Subcutaneous abdominal adipose tissue (tissue), 5 donors: Measurements from ENCODE around the gene METTL1.

Experiments used
- H3K27ac ChIP-seq: one replicate; pipeline ENCODE4 v1.7.0; 2013; ENCODE audit warnings: low read depth, mild to moderate bottlenecking, inconsistent platforms, low read length, moderate library complexity
- H3K27me3 ChIP-seq, 5 donors: one replicate each; pipeline ENCODE4 v1.7.0; 2013; ENCODE audit warnings: low read length in 5 of 5, inconsistent platforms in 1 of 5; ENCODE audit not compliant: control insufficient read depth in 5 of 5, insufficient read depth in 4 of 5
- H3K36me3 ChIP-seq, 5 donors: one replicate each; pipeline ENCODE4 v1.7.0; 2013; ENCODE audit warnings: low read length in 5 of 5; ENCODE audit not compliant: control insufficient read depth in 5 of 5, insufficient read depth in 5 of 5
- H3K4me1 ChIP-seq, 5 donors: one replicate each; pipeline ENCODE4 v1.7.0; 2013; ENCODE audit warnings: low read length in 5 of 5, mild to moderate bottlenecking in 3 of 5, moderate library complexity in 1 of 5; ENCODE audit not compliant: control insufficient read depth in 5 of 5, insufficient read depth in 5 of 5
- H3K4me3 ChIP-seq, 5 donors: one replicate each; pipeline ENCODE4 v1.7.0; 2013; ENCODE audit warnings: low read length in 5 of 5, low read depth in 1 of 5
- H3K9ac ChIP-seq, 5 donors: one replicate each; pipeline ENCODE4 v1.7.0; 2013; ENCODE audit warnings: low read length in 5 of 5, mild to moderate bottlenecking in 4 of 5, moderate library complexity in 3 of 5
- H3K9me3 ChIP-seq, 5 donors: one replicate each; pipeline ENCODE4 v1.7.0; 2013; ENCODE audit warnings: low read length in 5 of 5; ENCODE audit not compliant: control insufficient read depth in 5 of 5
- donor health status: healthy.
- donor health status: healthy.
- donor health status: healthy.
- donor health status: healthy.
- donor health status: healthy.

Gene METTL1

DNA sequence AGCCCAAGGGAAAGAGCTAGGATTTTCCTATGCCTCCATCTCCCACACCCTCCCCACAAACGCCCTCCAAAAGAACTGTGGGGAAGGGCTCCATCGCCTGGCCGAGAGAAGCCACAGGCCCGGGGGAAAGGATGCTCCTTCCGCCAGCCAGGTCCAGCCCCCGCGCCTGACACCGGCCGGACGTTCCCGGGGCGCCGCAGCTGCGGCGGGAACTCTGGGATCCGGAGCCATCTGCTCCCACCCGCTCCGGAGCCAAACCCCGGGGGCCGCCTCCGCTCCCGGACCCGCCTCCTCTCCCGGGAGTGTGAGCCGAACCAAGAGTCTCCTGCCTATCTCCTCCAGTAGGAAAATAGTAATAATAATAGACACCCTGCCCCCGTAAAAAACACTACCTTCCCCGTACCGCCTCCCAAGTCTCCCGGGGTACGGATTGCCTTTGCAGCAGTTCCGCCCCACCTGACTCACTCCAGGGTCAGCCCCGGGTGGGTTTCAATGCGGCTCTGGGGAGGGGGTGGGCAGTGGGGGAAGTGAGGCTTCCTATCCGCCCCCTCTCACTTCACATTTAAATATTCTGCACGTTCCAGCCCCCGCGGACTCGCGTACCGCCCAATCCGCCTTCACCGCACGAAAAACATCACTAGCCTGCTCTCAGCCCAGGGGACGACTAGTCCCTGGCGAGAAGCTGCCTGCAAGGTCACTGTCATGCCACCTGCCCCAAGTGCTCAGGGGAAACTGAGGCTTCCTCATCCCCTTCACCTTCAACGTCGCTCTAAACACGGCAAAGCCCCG is 35.8 kb downstream of the METTL1 start:
- peak overlapping the region in 3 of 5 donors; percentile 5 to 29 (median 11) for H3K4me3 ChIP-seq
- no peak overlapping the region for H3K9ac ChIP-seq
- peaks cover 3 to 46% (median 27%) of the 10 kb centered on the region in 5 donors for H3K4me1 ChIP-seq
- H3K27ac ChIP-seq: no peak overlapping the region
- no peaks in the 10 kb centered on the region for H3K9me3 ChIP-seq
- peaks cover 0 to 14% (median 3%) of the 10 kb centered on the region in 5 donors for H3K36me3 ChIP-seq
- H3K27me3 ChIP-seq: peaks cover 18 to 65% (median 54%) of the 10 kb centered on the region in 5 donors

GRCh38 chr12:57735198-57735855 is 36.6 kb downstream of the METTL1 start:
- H3K36me3 ChIP-seq: peaks cover 0 to 14% (median 3%) of the 10 kb centered on the region in 5 donors
- H3K9me3 ChIP-seq: no peaks in the 10 kb centered on the region
- H3K4me1 ChIP-seq: peaks cover 1 to 39% (median 21%) of the 10 kb centered on the region in 5 donors
- peaks cover 18 to 68% (median 48%) of the 10 kb centered on the region in 5 donors for H3K27me3 ChIP-seq
- H3K27ac ChIP-seq: no peak overlapping the region
- H3K9ac ChIP-seq: no peak overlapping the region
- no peak overlapping the region for H3K4me3 ChIP-seq

- no peak overlapping the region for H3K27ac ChIP-seq
- H3K4me3 ChIP-seq: no peak overlapping the region
- peaks cover 0 to 14% (median 3%) of the 10 kb centered on the region in 5 donors for H3K36me3 ChIP-seq
- H3K27me3 ChIP-seq: peaks cover 18 to 66% (median 44%) of the 10 kb centered on the region in 5 donors
- H3K4me1 ChIP-seq: peaks cover 1 to 36% (median 21%) of the 10 kb centered on the region in 5 donors
- H3K9ac ChIP-seq: no peak overlapping the region
- no peaks in the 10 kb centered on the region for H3K9me3 ChIP-seq
Observed at GRCh38 chr12:57734591-57734990, 37.3 kb downstream of the METTL1 start.

GRCh38 chr12:57733928-57734327 is 38.0 kb downstream of the METTL1 start:
- Histone ChIP-seq H3K36me3 (peaks cover 0 to 14% (median 3%) of the 10 kb centered on the region in 5 donors), H3K27me3 (peaks cover 18 to 59% (median 38%) of the 10 kb centered on the region in 5 donors), H3K4me3 (no peak overlapping the region), H3K9ac (no peak overlapping the region), H3K4me1 (peaks cover 1 to 33% (median 21%) of the 10 kb centered on the region in 5 donors), H3K9me3 (no peaks in the 10 kb centered on the region), H3K27ac (no peak overlapping the region)

DNA sequence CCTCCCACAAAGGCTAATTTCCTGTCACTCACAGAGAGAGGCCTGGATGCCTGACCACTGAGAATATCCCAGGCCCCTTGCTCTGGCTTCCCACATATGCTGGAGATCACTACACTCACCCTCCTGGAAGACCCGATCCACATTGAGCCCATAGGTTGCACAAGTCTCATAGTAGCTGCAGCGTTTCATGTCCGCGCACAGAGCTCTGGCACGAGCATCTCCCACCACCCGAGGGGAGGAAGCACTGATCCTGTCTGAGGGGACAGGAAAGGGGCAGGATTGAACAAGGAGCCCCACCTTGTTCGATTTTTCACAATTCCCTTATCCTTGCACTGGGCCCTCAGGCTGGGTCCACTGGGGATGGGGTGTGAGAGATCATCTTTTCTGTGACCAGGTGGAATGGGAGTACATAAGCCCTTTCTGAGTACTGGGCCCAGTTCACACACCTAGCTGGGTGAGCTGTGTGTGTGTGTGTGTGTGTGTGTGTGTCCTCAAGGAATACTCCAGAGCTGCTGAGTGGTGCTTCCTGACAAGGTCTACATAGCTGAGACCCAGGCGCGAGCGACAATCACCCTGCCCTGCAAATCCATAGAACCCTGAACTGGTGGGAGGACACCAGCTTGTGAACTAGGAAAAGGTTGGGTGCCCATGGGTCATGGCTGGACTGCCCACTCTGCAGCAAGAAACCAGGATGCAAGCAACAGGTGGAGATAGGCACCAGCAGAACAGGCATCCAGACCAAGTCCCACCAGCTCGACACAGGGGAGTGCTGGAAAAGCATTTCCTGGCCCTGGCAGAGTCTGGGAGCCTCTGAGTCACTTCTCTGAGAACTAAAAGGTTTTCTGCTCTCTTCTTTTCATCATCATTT is 38.9 kb downstream of the METTL1 start:
- H3K36me3 ChIP-seq: peaks cover 0 to 14% (median 3%) of the 10 kb centered on the region in 5 donors
- no peaks in the 10 kb centered on the region for H3K9me3 ChIP-seq
- H3K27me3 ChIP-seq: peaks cover 18 to 58% (median 35%) of the 10 kb centered on the region in 5 donors
- no peak overlapping the region for H3K27ac ChIP-seq
- peak overlapping the region in 1 of 5 donors; percentile 18 for H3K9ac ChIP-seq
- no peak overlapping the region for H3K4me3 ChIP-seq
- peaks cover 1 to 31% (median 20%) of the 10 kb centered on the region in 5 donors for H3K4me1 ChIP-seq

DNA sequence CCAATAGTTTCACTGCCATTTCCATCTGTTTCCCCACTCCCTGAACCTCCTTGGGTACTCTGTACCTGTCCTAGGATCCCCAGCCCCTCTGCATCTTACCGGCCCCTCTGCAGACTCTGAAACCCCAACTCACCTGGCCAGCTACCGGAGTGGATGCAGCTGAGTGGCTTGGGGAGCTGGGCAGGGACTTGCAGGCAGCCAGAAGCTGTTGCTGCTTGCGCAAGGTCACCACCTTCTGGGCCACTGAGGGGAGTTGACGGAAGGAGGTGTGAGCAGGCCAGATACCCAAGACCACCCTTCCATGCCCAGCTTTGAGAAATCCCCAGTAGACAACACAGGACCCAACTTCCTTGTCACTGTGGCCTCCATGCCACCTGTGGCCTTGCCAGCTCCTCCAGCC is 39.6 kb downstream of the METTL1 start:
- no peaks in the 10 kb centered on the region for H3K9me3 ChIP-seq
- no peak overlapping the region for H3K4me3 ChIP-seq
- H3K9ac ChIP-seq: no peak overlapping the region
- H3K27me3 ChIP-seq: peaks cover 18 to 56% (median 34%) of the 10 kb centered on the region in 5 donors
- no peak overlapping the region for H3K27ac ChIP-seq
- H3K4me1 ChIP-seq: peaks cover 1 to 29% (median 21%) of the 10 kb centered on the region in 5 donors
- peaks cover 0 to 15% (median 3%) of the 10 kb centered on the region in 5 donors for H3K36me3 ChIP-seq

GRCh38 chr12:57731411-57732080 is 40.4 kb downstream of the METTL1 start:
- Histone ChIP-seq H3K9ac (no peak overlapping the region), H3K4me1 (peaks cover 1 to 30% (median 21%) of the 10 kb centered on the region in 5 donors), H3K27me3 (peaks cover 11 to 49% (median 27%) of the 10 kb centered on the region in 5 donors), H3K27ac (no peak overlapping the region), H3K9me3 (no peaks in the 10 kb centered on the region), H3K36me3 (peaks cover 0 to 17% (median 3%) of the 10 kb centered on the region in 5 donors), H3K4me3 (no peak overlapping the region)

GRCh38 chr12:57730336-57731067 is 41.4 kb downstream of the METTL1 start:
- Histone ChIP-seq H3K4me3 (no peak overlapping the region), H3K4me1 (peaks cover 1 to 27% (median 22%) of the 10 kb centered on the region in 5 donors), H3K9ac (no peak overlapping the region), H3K27ac (no peak overlapping the region), H3K27me3 (peaks cover 4 to 38% (median 18%) of the 10 kb centered on the region in 5 donors), H3K36me3 (peaks cover 0 to 17% (median 3%) of the 10 kb centered on the region in 5 donors), H3K9me3 (no peaks in the 10 kb centered on the region)
